CD4-positive, CD25-positive, alpha-beta regulatory T cell (primary cell): ENCODE data around the gene GABBR2. TPM values are rescaled to one million over a fixed set of nuclear protein-coding genes. Genes with fewer than 3 reads are reported as not detected.

Experiments used
- ATAC-seq, 2 donors: fragments of 150-1000 bp; cut with Tn5 transposase; one replicate each; pipeline ENCODE4 v1.10.0; 2021; ENCODE audit warnings: low read depth in 2 of 2, moderate number of reproducible peaks in 2 of 2, moderate library complexity in 1 of 2
- DNase-seq, 3 donors: peaks; one replicate each; pipeline versions ENCODE4 v3.0.0 to v3.0.0-alpha.2; 2012 to 2022; ENCODE audit warnings: mixed read lengths in 1 of 3
- H3K27ac ChIP-seq: one replicate; pipeline ENCODE4 v1.7.0; 2013; ENCODE audit warnings: mild to moderate bottlenecking, low read length; ENCODE audit not compliant: insufficient read depth, poor library complexity, severe bottlenecking
- H3K27me3 ChIP-seq: one replicate; pipeline ENCODE4 v1.7.0; 2013; ENCODE audit warnings: low read length; ENCODE audit not compliant: control insufficient read depth, insufficient read depth
- H3K36me3 ChIP-seq: one replicate; pipeline ENCODE4 v1.7.0; 2013; ENCODE audit warnings: mild to moderate bottlenecking, low read length, moderate library complexity; ENCODE audit not compliant: control insufficient read depth, insufficient read depth
- H3K4me1 ChIP-seq: 2 replicates; pipeline ENCODE4 v1.7.0; 2013; ENCODE audit warnings: mild to moderate bottlenecking, low read length; ENCODE audit not compliant: insufficient read depth, control insufficient read depth, poor library complexity, severe bottlenecking
- H3K4me3 ChIP-seq: one replicate; pipeline ENCODE4 v1.7.0; 2013; ENCODE audit warnings: low read depth, mild to moderate bottlenecking, low read length, moderate library complexity
- H3K9me3 ChIP-seq, 2 experiments: 1 replicate in 1 of 2; 2 replicates in 1 of 2; pipeline ENCODE4 v1.7.0; 2013; ENCODE audit warnings: low read length in 2 of 2, mild to moderate bottlenecking in 1 of 2, moderate library complexity in 1 of 2; ENCODE audit not compliant: control insufficient read depth in 2 of 2
- H3K27ac Mint-ChIP-seq, 3 donors: one replicate each; pipeline ENCODE4 v1.8.0; 2020 to 2022; ENCODE audit warnings: mild to moderate bottlenecking in 3 of 3, mixed read lengths in 3 of 3, moderate library complexity in 2 of 3
- H3K27me3 Mint-ChIP-seq: one replicate; pipeline ENCODE4 v1.8.0; 2022; ENCODE audit warnings: mild to moderate bottlenecking, mixed read lengths
- H3K36me3 Mint-ChIP-seq: one replicate; pipeline ENCODE4 v1.8.0; 2020; ENCODE audit warnings: mixed read lengths
- H3K4me1 Mint-ChIP-seq, 4 donors: one replicate each; pipeline ENCODE4 v1.8.0; 2020 to 2022; ENCODE audit warnings: mixed read lengths in 4 of 4, mild to moderate bottlenecking in 1 of 4
- H3K4me3 Mint-ChIP-seq, 4 donors: one replicate each; pipeline ENCODE4 v1.8.0; 2020 to 2022; ENCODE audit warnings: mild to moderate bottlenecking in 4 of 4, mixed read lengths in 4 of 4, moderate library complexity in 3 of 4
- H3K9me3 Mint-ChIP-seq, 7 donors: one replicate each; pipeline ENCODE4 v1.8.0; 2020 to 2022; ENCODE audit warnings: mixed read lengths in 7 of 7, mild to moderate bottlenecking in 3 of 7, moderate library complexity in 2 of 7
- polyA plus RNA-seq, 4 donors: library from polyadenylated mRNA; unstranded; fragments of 300-500 nt; fragmentation: Illumina TruSeq; gene quantifications; one replicate each; pipeline ENCODE4 v1.2.3, GENCODE V29; 2021
- total RNA-seq: library from RNA; stranded (reverse); gene quantifications from one replicate; pipeline ENCODE4 v1.2.3, GENCODE V29; 2022

GABBR2 gene
- total and polyA plus RNA-seq, 5 donors from 2014 or later = not detected

- ATAC-seq (no peak), DNase-seq (no peak)
- H3K27me3 ChIP-seq = peaks cover 2% of the 10 kb centered on the region
- peaks cover 3 to 22% (median 6%) of the 10 kb centered on the region in 7 donors for H3K9me3 Mint-ChIP-seq
- H3K36me3 ChIP-seq = no peaks in the 10 kb centered on the region
- peaks cover 11% of the 10 kb centered on the region for H3K4me1 ChIP-seq
- H3K27ac Mint-ChIP-seq = no peak overlapping the region
- no peak overlapping the region for H3K4me3 Mint-ChIP-seq
- peaks cover 21 to 22% of the 10 kb centered on the region in 2 experiments for H3K9me3 ChIP-seq
- peaks cover 0 to 24% (median 3%) of the 10 kb centered on the region in 4 donors for H3K4me1 Mint-ChIP-seq
- H3K27ac ChIP-seq = no peak overlapping the region
- peaks cover 3% of the 10 kb centered on the region for H3K36me3 Mint-ChIP-seq
- peaks cover 4% of the 10 kb centered on the region for H3K27me3 Mint-ChIP-seq
- H3K4me3 ChIP-seq = no peak overlapping the region
These were observed 345.1 kb downstream of the GABBR2 start for GRCh38 chr9:98363644-98364043.

GRCh38 chr9:98362624-98363252 is 346.0 kb downstream of the GABBR2 start:
- Mint-ChIP-seq H3K9me3 (peaks cover 2 to 22% (median 6%) of the 10 kb centered on the region in 7 donors), H3K4me3 (no peak overlapping the region), H3K4me1 (peaks cover 0 to 34% (median 6%) of the 10 kb centered on the region in 4 donors), H3K27me3 (peaks cover 4% of the 10 kb centered on the region), H3K36me3 (peaks cover 3% of the 10 kb centered on the region), H3K27ac (peak overlapping the region in 1 of 3 donors; percentile 65)
- H3K4me1 ChIP-seq = peaks cover 19% of the 10 kb centered on the region
- DNase-seq = no peak
- no peak for ATAC-seq
- peaks cover 21 to 22% of the 10 kb centered on the region in 2 experiments for H3K9me3 ChIP-seq
- no peak overlapping the region for H3K27ac ChIP-seq
- H3K4me3 ChIP-seq = no peak overlapping the region
- peaks cover 2% of the 10 kb centered on the region for H3K27me3 ChIP-seq
- no peaks in the 10 kb centered on the region for H3K36me3 ChIP-seq

- H3K27ac Mint-ChIP-seq = peak overlapping the region in 2 of 3 donors; percentile 36 to 86
- Histone ChIP-seq H3K9me3 (peaks cover 19% of the 10 kb centered on the region in 2 experiments), H3K36me3 (no peaks in the 10 kb centered on the region), H3K27me3 (peaks cover 2% of the 10 kb centered on the region), H3K4me1 (peaks cover 30% of the 10 kb centered on the region), H3K27ac (no peak overlapping the region), H3K4me3 (no peak overlapping the region)
- ATAC-seq (no peak), DNase-seq (no peak)
- H3K9me3 Mint-ChIP-seq = peaks cover 2 to 18% (median 5%) of the 10 kb centered on the region in 7 donors
- H3K4me1 Mint-ChIP-seq = peaks cover 0 to 44% (median 14%) of the 10 kb centered on the region in 4 donors
- no peak overlapping the region for H3K4me3 Mint-ChIP-seq
- peaks cover 3% of the 10 kb centered on the region for H3K36me3 Mint-ChIP-seq
- peaks cover 4% of the 10 kb centered on the region for H3K27me3 Mint-ChIP-seq
These were observed 347.1 kb downstream of the GABBR2 start for GRCh38 chr9:98361645-98362044.

GRCh38 chr9:98360176-98360708 is 348.5 kb downstream of the GABBR2 start:
- H3K4me1 Mint-ChIP-seq = peaks cover 0 to 54% (median 19%) of the 10 kb centered on the region in 4 donors
- H3K27ac Mint-ChIP-seq = peak overlapping the region in 2 of 3 donors; percentile 86 to 89
- peaks cover 4 to 5% of the 10 kb centered on the region in 2 experiments for H3K9me3 ChIP-seq
- no peaks in the 10 kb centered on the region for H3K36me3 ChIP-seq
- ATAC-seq = no peak
- no peak overlapping the region for H3K4me3 ChIP-seq
- peaks cover 36% of the 10 kb centered on the region for H3K4me1 ChIP-seq
- H3K27ac ChIP-seq = no peak overlapping the region
- peaks cover 4% of the 10 kb centered on the region for H3K27me3 Mint-ChIP-seq
- peak in 1 of 3 donors; percentile 16 for DNase-seq
- peaks cover 2 to 8% (median 4%) of the 10 kb centered on the region in 7 donors for H3K9me3 Mint-ChIP-seq
- H3K4me3 Mint-ChIP-seq = no peak overlapping the region
- H3K27me3 ChIP-seq = no peaks in the 10 kb centered on the region
- peaks cover 2% of the 10 kb centered on the region for H3K36me3 Mint-ChIP-seq

GRCh38 chr9:98359569-98359968 is 349.2 kb downstream of the GABBR2 start:
- peaks cover 4% of the 10 kb centered on the region for H3K27me3 Mint-ChIP-seq
- H3K27ac Mint-ChIP-seq = peak overlapping the region; percentile 79 to 89 (median 86)

GRCh38 chr9:98357921-98358535 is 350.7 kb downstream of the GABBR2 start:
- Mint-ChIP-seq H3K27ac (peak overlapping the region; percentile 79 to 92 (median 89)), H3K9me3 (peaks cover 0 to 4% (median 2%) of the 10 kb centered on the region in 7 donors), H3K4me1 (peaks cover 0 to 61% (median 19%) of the 10 kb centered on the region in 4 donors), H3K36me3 (no peaks in the 10 kb centered on the region), H3K27me3 (peaks cover 4% of the 10 kb centered on the region), H3K4me3 (peak overlapping the region in 3 of 4 donors; percentile 0 to 59 (median 49))
- no peak for DNase-seq
- Histone ChIP-seq H3K4me1 (peaks cover 36% of the 10 kb centered on the region), H3K36me3 (no peaks in the 10 kb centered on the region), H3K4me3 (peak overlapping the region; percentile 10), H3K27ac (peak overlapping the region; percentile 52), H3K9me3 (no peaks in the 10 kb centered on the region), H3K27me3 (no peaks in the 10 kb centered on the region)
- ATAC-seq = no peak

More at GRCh38 chr9:98359569-98359968, 349.2 kb downstream of the GABBR2 start:
- Mint-ChIP-seq H3K36me3 (no peaks in the 10 kb centered on the region), H3K4me3 (peak overlapping the region in 3 of 4 donors; percentile 46 to 62 (median 48)), H3K9me3 (peaks cover 0 to 4% (median 1%) of the 10 kb centered on the region in 7 donors), H3K4me1 (peaks cover 0 to 59% (median 19%) of the 10 kb centered on the region in 4 donors)
- DNase-seq = no peak
- Histone ChIP-seq H3K36me3 (no peaks in the 10 kb centered on the region), H3K9me3 (no peaks in the 10 kb centered on the region), H3K4me3 (no peak overlapping the region), H3K27ac (no peak overlapping the region), H3K4me1 (peaks cover 36% of the 10 kb centered on the region), H3K27me3 (no peaks in the 10 kb centered on the region)
- no peak for ATAC-seq

- DNase-seq = peak in 2 of 3 donors; percentile 35 to 46
- peak overlapping the region; percentile 47 for H3K4me3 ChIP-seq
- H3K4me1 Mint-ChIP-seq = peaks cover 0 to 61% (median 19%) of the 10 kb centered on the region in 4 donors
- peak overlapping the region; percentile 57 to 89 (median 79) for H3K27ac Mint-ChIP-seq
- peak overlapping the region in 3 of 4 donors; percentile 36 to 59 (median 49) for H3K4me3 Mint-ChIP-seq
- H3K4me1 ChIP-seq = peaks cover 36% of the 10 kb centered on the region
- H3K9me3 ChIP-seq = no peaks in the 10 kb centered on the region
- ATAC-seq = peak; percentile 47 to 66
- H3K27me3 Mint-ChIP-seq = peaks cover 4% of the 10 kb centered on the region
- no peaks in the 10 kb centered on the region for H3K36me3 Mint-ChIP-seq
- no peaks in the 10 kb centered on the region for H3K36me3 ChIP-seq
- H3K27ac ChIP-seq = peak overlapping the region; percentile 52
- no peaks in the 10 kb centered on the region for H3K27me3 ChIP-seq
- H3K9me3 Mint-ChIP-seq = peaks cover 0 to 4% (median 2%) of the 10 kb centered on the region in 7 donors
These were observed 351.6 kb downstream of the GABBR2 start for GRCh38 chr9:98356953-98357690.
